ENCODE results near the gene MB.

MB gene

DNA sequence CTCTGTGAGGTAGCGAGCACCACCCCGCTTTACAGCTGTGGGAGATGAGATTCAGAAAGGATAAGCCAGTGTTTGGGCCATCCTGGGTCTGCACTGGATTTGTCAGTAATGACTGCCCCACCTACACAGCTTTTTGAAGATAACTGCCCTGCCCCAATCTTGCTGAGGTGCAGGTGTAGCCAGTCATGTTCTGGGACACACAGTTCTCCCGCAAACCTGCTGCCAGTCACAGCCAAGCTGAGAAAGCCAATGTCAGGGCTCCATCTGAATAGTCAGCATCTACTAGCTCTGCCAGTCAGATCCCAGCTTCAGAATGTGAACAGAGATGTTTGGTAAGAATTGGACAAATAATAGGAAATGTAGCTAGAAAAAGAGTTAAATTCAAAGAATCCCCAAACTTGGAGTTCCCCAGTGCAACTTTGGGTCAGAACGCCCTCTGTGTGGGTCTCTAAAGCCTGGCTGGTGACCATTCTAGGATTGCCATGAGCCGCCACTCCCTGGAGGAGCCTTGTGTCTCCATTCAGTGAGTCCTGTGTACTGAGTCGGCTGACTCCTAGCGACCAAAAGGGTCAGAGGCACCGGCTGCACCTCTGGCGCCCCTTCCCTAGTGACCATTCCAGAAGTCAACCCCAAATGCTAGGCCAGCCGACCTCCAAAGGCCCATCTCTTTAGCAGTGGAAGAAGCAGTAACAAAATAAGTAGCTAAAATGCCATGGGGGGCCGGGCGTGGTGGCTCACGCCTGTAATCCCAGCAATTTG, 2.4 kb upstream of the MB start:
- H3K9me3 ChIP-seq (ENCODE audit: low read length) = no peaks in the 10 kb centered on the region
- peaks cover 6% of the 10 kb centered on the region for H3K4me1 ChIP-seq (ENCODE audit: insufficient read depth, low read length)
- H3K36me3 ChIP-seq (ENCODE audit: insufficient read depth, low read length) = no peaks in the 10 kb centered on the region
- H3K27me3 ChIP-seq (ENCODE audit: insufficient read depth, low read length) = peaks cover 5% of the 10 kb centered on the region
- H2AFZ ChIP-seq (ENCODE audit: low read depth, low read length) = no peak overlapping the region
- H3K4me3 ChIP-seq (ENCODE audit: low read length) = no peak overlapping the region

GRCh38 chr22:35618427-35619223, 1.5 kb upstream of the MB start:
- H3K4me3 ChIP-seq (ENCODE audit: low read length) = no peak overlapping the region
- H3K4me1 ChIP-seq (ENCODE audit: insufficient read depth, low read length) = peaks cover 6% of the 10 kb centered on the region
- no peak overlapping the region for H2AFZ ChIP-seq (ENCODE audit: low read depth, low read length)
- H3K27me3 ChIP-seq (ENCODE audit: insufficient read depth, low read length) = peaks cover 5% of the 10 kb centered on the region
- H3K9me3 ChIP-seq (ENCODE audit: low read length) = no peaks in the 10 kb centered on the region
- H3K36me3 ChIP-seq (ENCODE audit: insufficient read depth, low read length) = no peaks in the 10 kb centered on the region

DNA sequence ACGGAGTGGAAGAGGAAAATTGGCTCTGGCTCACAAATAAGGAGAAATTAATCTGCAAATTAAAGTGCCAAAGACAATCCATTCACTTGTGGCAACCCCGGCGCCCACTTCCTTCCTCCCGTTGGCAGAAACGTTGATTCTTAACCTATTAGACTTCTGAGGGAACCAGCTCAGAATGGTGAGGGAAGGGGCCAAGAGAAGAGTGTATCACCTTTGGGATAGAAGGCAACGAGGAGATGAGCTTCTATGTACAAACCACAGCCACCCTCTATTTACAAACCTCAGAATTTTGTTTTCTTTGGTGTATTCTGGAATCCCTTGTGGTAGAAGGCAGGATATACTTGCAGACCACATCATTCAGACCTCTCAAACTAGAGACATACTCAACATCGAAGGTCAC, 1.1 kb downstream of the MB start:
- Histone ChIP-seq H3K9me3 (ENCODE audit: low read length) (no peaks in the 10 kb centered on the region), H3K4me3 (ENCODE audit: low read length) (no peak overlapping the region), H3K27me3 (ENCODE audit: insufficient read depth, low read length) (peaks cover 5% of the 10 kb centered on the region), H3K36me3 (ENCODE audit: insufficient read depth, low read length) (no peaks in the 10 kb centered on the region), H2AFZ (ENCODE audit: low read depth, low read length) (no peak overlapping the region), H3K4me1 (ENCODE audit: insufficient read depth, low read length) (peaks cover 4% of the 10 kb centered on the region)

DNA sequence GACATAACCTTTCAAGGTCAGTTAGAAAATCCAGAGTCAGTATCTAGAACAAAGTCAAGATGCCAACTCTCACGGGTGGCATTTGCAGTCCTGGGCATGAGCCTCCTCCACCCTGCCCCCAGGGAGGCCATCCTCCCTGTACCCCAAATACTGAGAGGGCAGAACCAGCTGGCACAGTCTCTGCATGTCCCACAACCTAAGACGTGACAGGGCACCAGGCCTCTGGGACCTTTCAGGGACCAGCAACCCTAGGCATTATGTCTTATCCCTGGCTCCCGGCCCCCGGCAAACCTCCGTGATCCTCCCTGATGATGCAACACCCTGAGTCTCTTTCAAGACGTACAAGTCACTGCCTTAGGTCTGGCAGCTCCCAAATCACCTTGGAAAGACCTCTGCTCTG, 2.0 kb downstream of the MB start:
- Histone ChIP-seq H3K9me3 (ENCODE audit: low read length) (no peaks in the 10 kb centered on the region), H3K4me3 (ENCODE audit: low read length) (no peak overlapping the region), H2AFZ (ENCODE audit: low read depth, low read length) (no peak overlapping the region), H3K36me3 (ENCODE audit: insufficient read depth, low read length) (no peaks in the 10 kb centered on the region), H3K4me1 (ENCODE audit: insufficient read depth, low read length) (no peaks in the 10 kb centered on the region), H3K27me3 (ENCODE audit: insufficient read depth, low read length) (peaks cover 5% of the 10 kb centered on the region)

GRCh38 chr22:35614404-35614803, 2.7 kb downstream of the MB start:
- no peaks in the 10 kb centered on the region for H3K9me3 ChIP-seq (ENCODE audit: low read length)
- H3K4me1 ChIP-seq (ENCODE audit: insufficient read depth, low read length) = no peaks in the 10 kb centered on the region
- H3K36me3 ChIP-seq (ENCODE audit: insufficient read depth, low read length) = no peaks in the 10 kb centered on the region
- no peak overlapping the region for H3K4me3 ChIP-seq (ENCODE audit: low read length)
- H2AFZ ChIP-seq (ENCODE audit: low read depth, low read length) = no peak overlapping the region
- H3K27me3 ChIP-seq (ENCODE audit: insufficient read depth, low read length) = peaks cover 5% of the 10 kb centered on the region

GRCh38 chr22:35612903-35613302, 4.2 kb downstream of the MB start:
- no peak overlapping the region for H3K4me3 ChIP-seq (ENCODE audit: low read length)
- no peaks in the 10 kb centered on the region for H3K9me3 ChIP-seq (ENCODE audit: low read length)
- H3K36me3 ChIP-seq (ENCODE audit: insufficient read depth, low read length) = no peaks in the 10 kb centered on the region
- no peaks in the 10 kb centered on the region for H3K4me1 ChIP-seq (ENCODE audit: insufficient read depth, low read length)
- peaks cover 3% of the 10 kb centered on the region for H3K27me3 ChIP-seq (ENCODE audit: insufficient read depth, low read length)
- no peak overlapping the region for H2AFZ ChIP-seq (ENCODE audit: low read depth, low read length)

DNA sequence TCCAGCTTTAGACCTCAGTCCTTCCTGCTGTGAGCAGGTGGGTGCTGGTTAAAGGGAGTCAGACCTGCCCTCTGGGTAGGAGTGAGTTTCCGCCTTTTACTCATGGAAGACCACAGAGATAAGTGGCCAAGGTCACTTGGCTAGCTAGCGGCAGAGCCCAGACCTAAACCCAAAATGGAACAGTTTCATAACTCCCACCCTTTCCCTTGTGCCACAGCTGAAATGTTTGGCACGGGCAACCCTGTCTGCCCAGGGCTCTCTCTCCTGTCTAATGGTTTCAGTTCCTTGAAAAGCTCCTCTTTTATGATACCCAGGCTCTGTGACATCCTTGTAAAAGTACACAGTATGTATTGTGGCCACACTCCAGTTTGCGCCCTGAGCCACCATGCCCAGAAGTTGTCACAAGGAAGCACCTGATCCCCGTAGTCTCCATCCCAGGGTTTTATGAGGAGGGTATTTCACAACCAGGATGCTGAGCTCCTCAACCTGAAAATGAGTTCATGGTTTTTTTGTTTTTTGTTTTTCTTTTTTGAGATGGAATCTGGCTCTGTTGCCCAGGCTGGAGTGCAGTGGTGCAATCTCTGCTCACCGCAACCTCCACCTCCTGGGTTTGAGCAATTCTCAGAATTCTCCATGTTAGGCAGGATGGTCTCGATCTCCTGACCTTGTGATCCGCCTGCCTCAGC, 5.1 kb downstream of the MB start:
- no peaks in the 10 kb centered on the region for H3K4me1 ChIP-seq (ENCODE audit: insufficient read depth, low read length)
- no peaks in the 10 kb centered on the region for H3K36me3 ChIP-seq (ENCODE audit: insufficient read depth, low read length)

GRCh38 chr22:35611200-35611890, 5.8 kb downstream of the MB start:
- Histone ChIP-seq H3K36me3 (ENCODE audit: insufficient read depth, low read length) (no peaks in the 10 kb centered on the region), H2AFZ (ENCODE audit: low read depth, low read length) (no peak overlapping the region), H3K4me1 (ENCODE audit: insufficient read depth, low read length) (no peaks in the 10 kb centered on the region), H3K4me3 (ENCODE audit: low read length) (no peak overlapping the region), H3K27me3 (ENCODE audit: insufficient read depth, low read length) (peaks cover 3% of the 10 kb centered on the region), H3K9me3 (ENCODE audit: low read length) (no peaks in the 10 kb centered on the region)

More for the DNA sequence above, 5.1 kb downstream of the MB start:
- Histone ChIP-seq H3K9me3 (ENCODE audit: low read length) (no peaks in the 10 kb centered on the region), H3K4me3 (ENCODE audit: low read length) (no peak overlapping the region), H3K27me3 (ENCODE audit: insufficient read depth, low read length) (peaks cover 3% of the 10 kb centered on the region), H2AFZ (ENCODE audit: low read depth, low read length) (no peak overlapping the region)

DNA sequence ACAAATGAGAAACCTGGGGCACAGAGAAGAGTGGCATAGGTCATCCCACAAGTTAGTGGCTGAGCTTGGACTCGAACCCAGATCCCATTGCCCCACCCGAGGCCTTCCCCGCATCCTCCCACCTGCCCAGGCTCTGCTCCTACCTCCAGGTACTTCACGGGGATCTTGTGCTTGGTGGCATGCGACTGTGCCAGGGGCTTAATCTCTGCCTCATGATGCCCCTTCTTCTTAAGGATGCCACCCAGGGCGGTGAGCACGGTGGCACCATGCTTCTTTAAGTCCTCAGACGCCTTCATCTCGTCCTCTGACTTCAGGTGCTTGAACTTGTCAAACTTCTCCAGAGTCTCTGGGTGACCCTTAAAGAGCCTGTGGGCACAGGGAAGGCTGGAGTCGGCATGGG, 6.4 kb downstream of the MB start:
- peaks cover 3% of the 10 kb centered on the region for H3K27me3 ChIP-seq (ENCODE audit: insufficient read depth, low read length)
- H3K4me1 ChIP-seq (ENCODE audit: insufficient read depth, low read length) = no peaks in the 10 kb centered on the region
- H3K9me3 ChIP-seq (ENCODE audit: low read length) = no peaks in the 10 kb centered on the region
- H3K4me3 ChIP-seq (ENCODE audit: low read length) = no peak overlapping the region
- H3K36me3 ChIP-seq (ENCODE audit: insufficient read depth, low read length) = no peaks in the 10 kb centered on the region
- H2AFZ ChIP-seq (ENCODE audit: low read depth, low read length) = no peak overlapping the region

DNA sequence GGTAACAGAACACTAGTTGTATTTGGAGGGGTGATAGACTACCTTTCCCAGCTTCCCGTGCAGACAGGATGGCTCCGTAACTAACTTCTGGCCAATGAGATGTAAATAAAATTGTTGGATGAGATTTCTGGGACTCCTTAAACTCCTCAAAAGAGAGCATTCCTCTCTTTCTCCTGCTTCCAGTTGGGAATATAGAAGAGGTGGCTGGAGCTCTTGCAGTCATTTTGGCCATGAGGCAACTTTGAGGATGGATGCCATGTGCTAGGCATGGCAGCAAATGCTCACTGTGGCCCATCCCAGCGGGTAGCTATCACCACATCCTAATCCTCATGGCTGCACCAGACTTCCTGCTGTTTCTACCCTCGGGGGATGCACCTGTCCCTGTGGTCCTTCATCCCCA, 7.4 kb downstream of the MB start:
- H3K4me3 ChIP-seq (ENCODE audit: low read length) = no peak overlapping the region
- H3K27me3 ChIP-seq (ENCODE audit: insufficient read depth, low read length) = peaks cover 9% of the 10 kb centered on the region
- H2AFZ ChIP-seq (ENCODE audit: low read depth, low read length) = no peak overlapping the region
- no peaks in the 10 kb centered on the region for H3K36me3 ChIP-seq (ENCODE audit: insufficient read depth, low read length)
- H3K9me3 ChIP-seq (ENCODE audit: low read length) = no peaks in the 10 kb centered on the region
- no peaks in the 10 kb centered on the region for H3K4me1 ChIP-seq (ENCODE audit: insufficient read depth, low read length)

DNA sequence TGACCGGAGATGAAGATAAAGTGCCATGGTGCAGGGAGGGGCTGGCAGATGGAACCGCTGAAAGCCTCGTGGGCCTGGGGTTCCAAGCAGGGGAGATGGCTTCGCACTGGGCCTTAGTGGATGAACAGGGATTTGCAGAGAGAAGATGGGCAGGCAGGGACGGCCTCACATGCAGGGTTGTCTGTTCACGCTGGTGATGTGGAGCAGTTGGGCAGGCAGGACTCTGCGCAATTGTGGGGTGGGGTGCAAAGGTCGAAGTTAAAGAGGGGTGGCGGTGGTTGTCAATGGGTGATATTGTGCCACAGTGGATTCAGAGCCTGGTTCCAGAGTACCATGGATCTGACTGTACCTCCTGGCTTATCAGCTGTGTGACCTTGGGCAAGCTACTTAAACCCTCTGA, 7.9 kb downstream of the MB start:
- H3K36me3 ChIP-seq (ENCODE audit: insufficient read depth, low read length) = no peaks in the 10 kb centered on the region
- no peaks in the 10 kb centered on the region for H3K9me3 ChIP-seq (ENCODE audit: low read length)
- H3K4me3 ChIP-seq (ENCODE audit: low read length) = no peak overlapping the region
- H2AFZ ChIP-seq (ENCODE audit: low read depth, low read length) = no peak overlapping the region
- H3K27me3 ChIP-seq (ENCODE audit: insufficient read depth, low read length) = peaks cover 9% of the 10 kb centered on the region
- H3K4me1 ChIP-seq (ENCODE audit: insufficient read depth, low read length) = no peaks in the 10 kb centered on the region

GRCh38 chr22:35608088-35608487, 9.0 kb downstream of the MB start:
- no peaks in the 10 kb centered on the region for H3K4me1 ChIP-seq (ENCODE audit: insufficient read depth, low read length)
- H3K27me3 ChIP-seq (ENCODE audit: insufficient read depth, low read length) = peaks cover 9% of the 10 kb centered on the region
- no peaks in the 10 kb centered on the region for H3K9me3 ChIP-seq (ENCODE audit: low read length)
- no peak overlapping the region for H2AFZ ChIP-seq (ENCODE audit: low read depth, low read length)
- no peaks in the 10 kb centered on the region for H3K36me3 ChIP-seq (ENCODE audit: insufficient read depth, low read length)
- no peak overlapping the region for H3K4me3 ChIP-seq (ENCODE audit: low read length)

DNA sequence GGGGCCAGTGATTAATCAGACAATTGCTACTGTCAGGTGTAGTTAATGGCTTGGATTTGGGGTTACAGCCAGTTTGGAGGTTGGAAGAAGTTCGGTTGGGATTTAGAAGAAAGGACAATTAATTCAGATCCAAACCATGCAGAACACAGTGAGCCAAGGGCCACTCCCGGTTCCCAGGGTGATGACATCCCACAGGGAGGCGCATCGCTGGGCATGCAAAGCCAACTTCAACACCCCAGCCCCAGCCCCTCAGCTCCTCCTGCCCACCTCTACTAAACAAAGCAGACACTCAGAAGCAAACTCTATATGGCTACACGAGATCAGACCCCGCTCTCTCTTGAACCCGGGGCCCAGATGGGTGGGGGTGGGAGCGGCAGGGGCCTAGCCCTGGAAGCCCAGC, 10.2 kb downstream of the MB start:
- Histone ChIP-seq H3K4me3 (ENCODE audit: low read length) (no peak overlapping the region), H2AFZ (ENCODE audit: low read depth, low read length) (no peak overlapping the region), H3K27me3 (ENCODE audit: insufficient read depth, low read length) (peaks cover 9% of the 10 kb centered on the region), H3K36me3 (ENCODE audit: insufficient read depth, low read length) (no peaks in the 10 kb centered on the region), H3K9me3 (ENCODE audit: low read length) (no peaks in the 10 kb centered on the region), H3K4me1 (ENCODE audit: insufficient read depth, low read length) (no peaks in the 10 kb centered on the region)

Measured in neuron (in vitro differentiated cells).